SHP77 (cell line): Measurements from ENCODE around the gene EEA1.
"Not testable (repeated sequence)": the region's sequence is repeated elsewhere in the genome, so short reads cannot be mapped to it uniquely, and the experiment has no call there.

Experiments used
- DNase-seq, 2 experiments: peaks; one replicate each; lab custom pipeline; 2025; lab: John Stamatoyannopoulos, UW

The EEA1 gene

DNA sequence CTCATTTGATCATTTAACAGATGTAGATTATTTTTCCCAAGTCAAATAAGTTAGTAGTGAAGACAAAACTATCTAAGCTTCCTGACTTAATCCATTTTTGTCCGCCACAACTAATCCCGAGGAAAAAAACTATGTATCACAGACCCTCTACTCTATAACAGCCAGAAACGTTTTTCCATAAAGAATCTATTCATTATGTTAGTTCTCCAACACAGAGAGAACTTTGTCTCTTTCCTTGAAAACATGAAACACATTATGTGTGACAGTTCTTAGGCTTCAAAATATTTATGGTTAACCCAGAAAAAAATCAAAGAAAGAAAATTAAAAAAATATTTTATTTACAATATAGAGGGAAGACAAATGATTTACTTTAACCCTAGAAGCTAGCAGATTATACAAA lies 126.2 kb downstream of the EEA1 start:
- no peak for DNase-seq

DNA sequence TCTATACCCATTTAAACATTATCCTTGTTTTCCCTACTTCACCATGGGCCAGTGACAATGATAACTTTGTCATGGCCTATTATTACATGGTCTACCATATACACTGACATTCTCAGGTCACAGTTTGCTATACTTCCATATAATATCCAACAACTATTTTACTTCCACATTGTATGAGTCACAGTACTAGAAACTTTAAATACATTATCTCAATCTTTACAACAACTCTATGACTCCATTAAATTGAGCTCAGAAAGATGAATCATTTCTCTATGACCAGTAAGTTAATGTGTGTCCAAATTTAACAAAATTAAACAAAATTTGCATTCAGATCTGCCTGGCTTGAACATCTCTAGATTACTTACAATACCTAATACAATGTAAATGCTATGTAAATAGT lies 132.4 kb downstream of the EEA1 start:
- no peak for DNase-seq

GRCh38 chr12:92794814-92795213 lies 134.3 kb downstream of the EEA1 start:
- DNase-seq = no peak

DNA sequence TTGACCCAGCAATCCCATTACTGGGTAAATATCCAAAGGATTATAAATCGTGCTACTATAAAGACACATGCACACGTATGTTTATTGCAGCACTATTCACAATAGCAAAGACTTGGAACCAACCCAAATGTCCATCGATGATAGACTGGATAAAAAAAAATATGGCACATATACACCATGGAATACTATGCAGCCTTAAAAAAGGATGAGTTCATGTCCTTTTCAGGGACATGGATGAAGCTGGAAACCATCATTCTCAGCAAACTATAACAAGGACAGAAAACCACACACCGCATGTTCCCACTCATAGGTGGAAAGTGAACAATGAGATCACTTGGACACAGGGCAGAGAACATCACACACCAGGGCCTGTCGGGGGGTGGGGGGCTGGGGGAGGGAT lies 134.7 kb downstream of the EEA1 start:
- not testable (repeated sequence) for DNase-seq

- DNase-seq = no peak
These were observed 143.1 kb downstream of the EEA1 start for GRCh38 chr12:92786045-92786444.

DNA sequence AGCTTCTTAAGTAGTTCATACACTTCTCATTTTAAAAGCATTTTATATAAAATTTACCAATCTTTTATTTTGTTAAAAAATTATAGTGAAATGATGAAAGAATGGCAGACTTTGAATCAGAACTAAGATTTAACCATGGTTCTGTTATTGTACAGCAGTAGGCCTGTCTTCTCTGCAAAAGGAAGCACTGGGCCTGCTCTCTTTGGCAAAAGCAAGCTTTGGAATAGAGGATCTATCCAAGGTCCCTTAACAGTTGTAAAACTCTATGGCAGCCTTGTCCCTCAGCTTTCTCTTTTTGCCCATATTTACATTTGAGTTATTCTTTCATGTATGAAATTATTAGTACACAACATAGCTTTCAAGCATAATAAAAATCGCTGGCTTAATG lies 143.5 kb downstream of the EEA1 start:
- DNase-seq = no peak

DNA sequence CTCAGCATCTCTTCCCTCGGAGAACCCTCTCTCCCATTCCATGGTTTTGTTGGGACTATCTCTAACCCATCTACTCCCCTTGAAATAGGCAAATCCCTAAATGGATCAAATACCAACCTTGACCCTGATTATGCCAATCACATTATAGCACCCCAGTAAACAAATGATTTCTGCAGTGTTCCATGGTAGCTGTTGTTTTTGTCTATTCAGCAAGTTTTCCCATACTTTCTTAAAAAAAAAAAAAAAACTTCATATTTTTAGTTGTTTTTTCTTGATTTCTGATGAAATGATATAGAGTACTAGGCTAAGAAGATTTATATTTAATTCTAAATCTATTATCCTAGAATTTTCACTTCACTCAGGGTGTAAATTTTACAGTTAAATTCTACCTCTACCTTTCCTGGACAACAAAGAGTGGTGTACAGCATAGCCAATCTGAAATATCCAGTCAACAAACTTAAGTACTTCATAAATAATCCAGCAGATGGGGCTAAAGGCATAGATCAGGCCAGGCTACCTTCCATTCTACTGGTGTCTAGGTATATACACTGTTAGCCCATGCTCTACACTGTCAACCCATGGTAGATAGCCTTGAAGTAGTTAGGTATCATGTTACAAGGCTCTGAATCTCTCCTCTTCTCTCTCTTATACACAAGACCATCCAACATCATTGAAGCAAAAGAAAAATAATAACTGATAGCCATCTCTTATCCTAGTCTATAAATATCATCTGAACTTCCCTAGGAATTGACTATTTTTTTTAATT lies 144.1 kb downstream of the EEA1 start:
- DNase-seq = peak; percentile 71 to 79

GRCh38 chr12:92784356-92784755 lies 144.7 kb downstream of the EEA1 start:
- DNase-seq = no peak

GRCh38 chr12:92779902-92780301 lies 149.2 kb downstream of the EEA1 start:
- no peak for DNase-seq

DNA sequence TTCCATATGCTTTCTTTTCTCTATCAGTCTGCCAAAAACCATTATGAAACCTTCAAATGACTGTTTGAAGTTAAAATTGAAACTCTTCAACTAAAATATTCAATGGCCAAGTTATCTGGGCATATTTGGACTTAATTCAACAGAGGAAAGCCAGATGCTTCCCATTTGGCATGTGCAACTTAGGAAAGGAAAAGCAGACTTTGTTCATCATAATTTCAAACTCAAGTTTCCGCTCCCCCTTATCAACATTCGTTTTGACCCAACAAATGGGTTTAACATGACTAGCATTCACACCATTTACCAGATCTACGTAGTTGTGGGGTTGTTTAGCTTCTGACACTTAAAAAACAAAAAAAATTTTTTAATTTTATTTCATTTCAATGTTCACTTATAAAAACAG lies 150.6 kb downstream of the EEA1 start:
- no peak for DNase-seq

DNA sequence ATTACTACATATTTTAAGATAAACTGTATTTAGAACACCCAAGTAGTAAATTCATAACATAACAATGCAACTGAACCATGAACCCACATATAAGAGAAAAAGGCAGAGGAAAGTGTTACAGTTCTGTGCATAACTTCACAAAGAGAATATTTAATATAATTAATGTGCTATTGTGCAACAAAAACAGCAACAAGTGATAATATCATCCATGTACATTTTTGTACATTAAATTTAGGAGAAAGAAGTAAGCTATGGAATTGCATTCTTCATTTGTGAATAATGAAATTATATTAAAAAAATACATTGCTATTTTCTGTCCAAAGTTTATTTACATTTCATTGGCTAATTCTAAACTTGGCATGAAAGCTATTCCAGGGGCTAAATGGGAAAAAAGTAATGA lies 153.7 kb downstream of the EEA1 start:
- DNase-seq = no peak

- no peak for DNase-seq
These were observed 158.1 kb downstream of the EEA1 start for GRCh38 chr12:92771001-92771400.

DNA sequence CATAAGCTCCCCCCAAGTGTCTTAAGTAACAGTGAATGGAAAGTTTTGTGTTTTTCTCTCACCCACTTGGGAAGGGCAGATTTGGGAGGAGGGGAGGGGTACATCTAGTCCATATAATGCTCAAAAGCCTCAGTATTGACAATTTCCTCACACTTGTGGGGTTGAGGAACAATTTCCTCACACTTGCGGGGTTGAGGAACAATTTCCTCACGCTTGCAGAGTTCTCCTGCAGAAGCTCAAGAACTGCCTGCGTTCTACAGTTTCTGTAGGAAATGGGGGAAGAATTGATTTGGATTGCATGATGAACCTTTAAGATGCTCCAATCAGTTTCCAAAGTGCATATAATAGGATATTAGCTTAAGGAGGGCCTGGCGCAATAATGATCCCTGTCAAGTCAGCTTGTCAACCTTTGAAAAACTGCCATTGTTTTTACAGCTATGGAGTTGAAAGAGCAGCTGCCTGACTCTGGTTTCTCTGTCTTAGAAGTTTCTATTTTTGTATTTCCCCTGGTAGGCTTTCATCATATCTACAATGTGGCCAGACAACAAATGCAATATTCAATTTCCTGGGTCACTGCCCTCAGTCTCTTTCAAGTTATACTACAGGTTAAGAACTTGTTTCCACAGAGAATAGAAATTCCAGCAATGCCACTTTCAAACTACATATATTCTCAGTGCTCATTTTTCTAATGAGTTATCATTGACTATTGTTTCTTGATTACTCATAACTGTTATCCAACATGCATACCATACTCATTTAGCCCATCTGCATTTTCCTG lies 159.8 kb downstream of the EEA1 start:
- DNase-seq = no peak

- no peak for DNase-seq
These were observed 163.2 kb downstream of the EEA1 start for GRCh38 chr12:92765871-92766270.

- DNase-seq = no peak
These were observed 164.3 kb downstream of the EEA1 start for GRCh38 chr12:92764831-92765230.

- DNase-seq = no peak
These were observed 166.3 kb downstream of the EEA1 start for GRCh38 chr12:92762773-92763172.

- no peak for DNase-seq
These were observed 169.3 kb downstream of the EEA1 start for GRCh38 chr12:92759634-92760268.

DNA sequence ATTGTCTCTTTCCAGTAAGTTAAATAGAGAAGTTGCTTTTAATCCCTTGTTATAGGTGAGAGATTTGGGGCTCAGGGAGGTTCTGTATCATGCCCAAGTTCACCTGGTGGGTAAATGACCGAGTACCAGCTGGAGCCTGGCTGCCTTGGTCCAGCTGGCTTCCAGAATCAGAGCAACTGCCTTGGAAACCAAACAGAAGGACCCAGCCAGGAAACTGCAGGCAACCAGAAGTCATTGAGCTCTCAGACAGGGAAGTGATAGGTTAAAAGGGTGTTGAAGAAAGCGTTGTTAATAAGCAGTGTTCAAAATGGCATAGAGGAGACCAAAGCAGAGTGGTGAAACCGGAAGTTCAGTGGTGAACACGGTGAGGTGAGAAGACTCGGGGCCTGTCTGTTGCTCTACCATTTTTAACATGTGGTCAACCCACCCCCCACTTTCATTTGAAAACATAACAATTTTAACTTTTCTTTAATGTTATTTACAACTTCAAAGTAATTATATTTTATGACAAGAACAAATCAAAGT lies 171.4 kb downstream of the EEA1 start:
- no peak for DNase-seq

GRCh38 chr12:92756898-92757596 lies 172.0 kb downstream of the EEA1 start:
- DNase-seq = no peak

DNA sequence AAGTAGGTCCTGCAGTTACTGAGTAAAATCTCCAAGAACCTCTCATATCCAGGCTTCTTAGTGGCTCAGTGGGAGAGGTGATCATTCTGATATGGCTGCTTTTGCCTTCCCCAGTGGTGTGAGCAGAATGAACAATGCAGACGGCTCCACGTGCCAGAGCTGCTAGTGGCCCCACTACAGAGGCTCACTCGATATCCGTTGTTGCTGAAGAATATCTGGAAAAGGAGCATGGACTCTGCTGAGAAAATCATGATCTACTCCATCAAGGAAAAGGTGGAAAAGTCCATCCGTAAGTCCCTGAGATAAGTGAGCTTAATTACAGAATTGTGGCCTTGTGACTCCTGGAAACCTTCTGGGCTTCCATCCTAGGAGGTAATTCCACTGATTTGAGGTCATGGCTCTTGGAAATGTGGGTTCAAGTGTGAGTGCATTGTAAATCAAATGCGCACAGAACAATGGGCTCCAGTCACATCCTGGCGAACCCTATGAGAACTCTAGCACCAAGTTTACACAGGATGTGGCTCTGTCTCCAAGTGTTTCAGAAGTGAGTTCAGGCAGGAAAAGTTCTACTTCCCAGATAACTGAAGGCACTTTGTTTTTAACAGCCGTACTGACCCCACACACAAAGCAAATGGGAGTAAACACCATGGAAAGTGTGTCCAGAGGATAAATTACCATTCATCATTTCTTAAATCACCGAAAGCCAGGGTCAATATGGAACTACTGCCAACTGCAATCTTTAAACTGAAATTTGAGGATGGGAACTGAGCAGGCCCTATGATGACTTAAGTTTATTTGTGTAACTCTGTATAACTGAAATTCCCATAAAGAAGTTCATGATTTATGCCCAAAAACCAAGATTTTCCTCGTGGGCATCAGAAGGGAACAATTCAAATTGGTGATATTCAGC lies 174.9 kb downstream of the EEA1 start:
- DNase-seq = no peak

- DNase-seq = not testable (repeated sequence)
These were observed 179.4 kb downstream of the EEA1 start for GRCh38 chr12:92749691-92750090.
